DND-41 (cell line): Measurements from ENCODE around the gene LRRC3B.

Source experiments
- ATAC-seq: fragments of 200-7000 bp; cut with Tn5 transposase; 3 replicates; pipeline ENCODE4 v1.9.1; 2021; ENCODE audit warnings: low read depth; ENCODE audit not compliant: insufficient read depth
- DNase-seq: peaks from one replicate; pipeline ENCODE4 v3.0.0-alpha.2; 2020
- H2AFZ ChIP-seq: 2 replicates; pipeline ENCODE4 v1.6.0; 2012; ENCODE audit warnings: low read depth, low read length
- H3K27ac ChIP-seq: 2 replicates; pipeline ENCODE4 v1.5.1; 2012; ENCODE audit warnings: low read length, inconsistent platforms
- H3K27me3 ChIP-seq: fragments of 200-600 bp; sonication (generic); 2 replicates; pipeline ENCODE4 v1.6.0; 2012; ENCODE audit warnings: low read length, mild to moderate bottlenecking, inconsistent platforms; ENCODE audit not compliant: insufficient read depth, poor library complexity
- H3K36me3 ChIP-seq: 2 replicates; pipeline ENCODE4 v1.5.1; 2012; ENCODE audit warnings: low read length, inconsistent platforms; ENCODE audit not compliant: insufficient read depth
- H3K4me1 ChIP-seq: 2 replicates; pipeline ENCODE4 v1.5.1; 2012; ENCODE audit warnings: mild to moderate bottlenecking, low read length; ENCODE audit not compliant: insufficient read depth
- H3K4me2 ChIP-seq: 2 replicates; pipeline ENCODE4 v1.6.0; 2012; ENCODE audit warnings: mild to moderate bottlenecking, moderate library complexity, low read length, inconsistent platforms; ENCODE audit not compliant: insufficient read depth
- H3K4me3 ChIP-seq, 2 experiments: fragments of 200-600 bp in 1 of 2; shearing (Covaris generic) in 1 of 2; 2 replicates each; pipeline ENCODE4 v1.5.1; 2012 to 2016; ENCODE audit warnings: inconsistent platforms in 2 of 2, low read length in 2 of 2, mild to moderate bottlenecking in 2 of 2, low read depth in 1 of 2, moderate library complexity in 1 of 2
- H3K79me2 ChIP-seq: 2 replicates; pipeline ENCODE4 v1.6.0; 2012; ENCODE audit warnings: low read length, inconsistent platforms; ENCODE audit not compliant: insufficient read depth
- H3K9ac ChIP-seq: 2 replicates; pipeline ENCODE4 v1.6.0; 2012; ENCODE audit warnings: low read depth, mild to moderate bottlenecking, inconsistent platforms, low read length, moderate library complexity
- H3K9me3 ChIP-seq: 2 replicates; pipeline ENCODE4 v1.5.1; 2012; ENCODE audit warnings: low read length, moderate library complexity, mild to moderate bottlenecking, inconsistent platforms; ENCODE audit not compliant: insufficient read depth, severe bottlenecking
- H4K20me1 ChIP-seq: 2 replicates; pipeline ENCODE4 v1.6.0; 2012; ENCODE audit warnings: low read length; ENCODE audit not compliant: insufficient read depth
- EZH2 ChIP-seq: IDR thresholded peaks from 3 replicates; pipeline ENCODE4 v1.6.1; 2012; ENCODE audit warnings: borderline replicate concordance, low read depth, mild to moderate bottlenecking, moderate library complexity, low read length, inconsistent platforms; ENCODE audit not compliant: severe bottlenecking
- TF ChIP-seq, protein P1 (sequence below): IDR thresholded peaks from 2 replicates; pipeline ENCODE4 v1.5.1; 2012; ENCODE audit warnings: borderline replicate concordance, low read length, moderate library complexity, mild to moderate bottlenecking; ENCODE audit not compliant: poor library complexity, severe bottlenecking; ENCODE audit errors: extremely low read depth

The LRRC3B gene

DNA sequence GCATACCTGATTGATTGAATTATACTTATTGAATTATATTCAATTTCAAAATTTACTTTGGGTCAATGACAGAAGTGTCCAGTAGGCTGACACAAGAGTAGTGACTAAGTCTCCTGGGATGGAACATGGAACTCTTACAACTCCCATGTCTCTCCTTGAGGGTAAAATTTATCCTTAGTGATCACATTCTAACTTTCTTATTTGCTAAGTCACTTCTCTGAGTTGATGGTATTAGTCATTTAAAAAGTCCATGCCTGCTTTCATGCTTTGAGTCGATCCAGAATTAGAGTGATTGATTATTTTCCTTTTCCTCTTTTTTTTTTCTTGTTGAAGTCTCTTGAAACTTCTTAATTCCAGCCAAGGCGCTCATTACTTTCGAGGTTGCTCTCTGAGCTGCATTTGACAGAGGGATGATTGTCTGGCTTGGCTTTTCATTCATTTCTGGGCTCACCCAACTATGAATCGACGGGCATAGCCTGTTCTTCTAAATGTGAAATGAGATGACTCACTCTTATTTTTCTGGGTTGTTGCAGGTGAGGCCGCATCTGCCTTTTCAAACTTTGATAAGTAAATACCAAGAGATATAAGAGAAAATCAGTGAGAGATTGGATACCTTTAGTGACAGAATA lies 34.9 kb downstream of the LRRC3B start:
- Histone ChIP-seq H3K4me3 (no peak overlapping the region), H3K36me3 (no peaks in the 10 kb centered on the region), H3K9ac (no peak overlapping the region), H3K27ac (no peak overlapping the region), H3K4me2 (no peak overlapping the region), H3K9me3 (no peaks in the 10 kb centered on the region), H2AFZ (no peak overlapping the region), H3K27me3 (no peaks in the 10 kb centered on the region), H4K20me1 (no peaks in the 10 kb centered on the region), H3K79me2 (no peaks in the 10 kb centered on the region), H3K4me1 (no peaks in the 10 kb centered on the region)
- ATAC-seq (no peak), DNase-seq (no peak)
- TF ChIP-seq, protein P1, sequence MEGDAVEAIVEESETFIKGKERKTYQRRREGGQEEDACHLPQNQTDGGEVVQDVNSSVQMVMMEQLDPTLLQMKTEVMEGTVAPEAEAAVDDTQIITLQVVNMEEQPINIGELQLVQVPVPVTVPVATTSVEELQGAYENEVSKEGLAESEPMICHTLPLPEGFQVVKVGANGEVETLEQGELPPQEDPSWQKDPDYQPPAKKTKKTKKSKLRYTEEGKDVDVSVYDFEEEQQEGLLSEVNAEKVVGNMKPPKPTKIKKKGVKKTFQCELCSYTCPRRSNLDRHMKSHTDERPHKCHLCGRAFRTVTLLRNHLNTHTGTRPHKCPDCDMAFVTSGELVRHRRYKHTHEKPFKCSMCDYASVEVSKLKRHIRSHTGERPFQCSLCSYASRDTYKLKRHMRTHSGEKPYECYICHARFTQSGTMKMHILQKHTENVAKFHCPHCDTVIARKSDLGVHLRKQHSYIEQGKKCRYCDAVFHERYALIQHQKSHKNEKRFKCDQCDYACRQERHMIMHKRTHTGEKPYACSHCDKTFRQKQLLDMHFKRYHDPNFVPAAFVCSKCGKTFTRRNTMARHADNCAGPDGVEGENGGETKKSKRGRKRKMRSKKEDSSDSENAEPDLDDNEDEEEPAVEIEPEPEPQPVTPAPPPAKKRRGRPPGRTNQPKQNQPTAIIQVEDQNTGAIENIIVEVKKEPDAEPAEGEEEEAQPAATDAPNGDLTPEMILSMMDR = no peak
- no peak for TF ChIP-seq EZH2

DNA sequence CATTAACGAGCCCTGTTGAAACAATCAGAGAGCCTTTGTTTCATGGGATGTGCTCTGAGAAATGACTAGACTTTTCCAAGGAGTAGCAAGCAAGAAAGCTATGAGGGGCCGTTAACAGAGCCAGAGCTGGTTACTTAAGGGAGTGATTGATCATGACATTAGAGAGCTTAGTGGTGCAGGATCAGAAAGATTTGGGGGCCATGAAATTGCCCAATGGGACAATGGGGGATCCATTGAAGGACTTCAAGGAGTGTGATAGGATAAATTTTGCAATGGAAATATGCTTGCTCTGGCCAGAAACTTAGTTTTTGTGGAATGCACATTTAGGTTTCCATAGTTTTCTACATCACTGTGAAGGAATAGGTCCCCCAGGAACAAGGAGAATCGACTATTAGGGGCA lies 45.6 kb downstream of the LRRC3B start:
- H3K79me2 ChIP-seq = no peaks in the 10 kb centered on the region
- no peaks in the 10 kb centered on the region for H3K36me3 ChIP-seq
- no peak overlapping the region for H2AFZ ChIP-seq
- no peaks in the 10 kb centered on the region for H3K4me1 ChIP-seq
- no peak overlapping the region for H3K4me2 ChIP-seq
- no peak for ATAC-seq
- TF ChIP-seq EZH2 = no peak
- TF ChIP-seq, protein P1 = no peak
- H4K20me1 ChIP-seq = no peaks in the 10 kb centered on the region
- H3K4me3 ChIP-seq = no peak overlapping the region
- no peak for DNase-seq
- no peaks in the 10 kb centered on the region for H3K9me3 ChIP-seq
- no peak overlapping the region for H3K27ac ChIP-seq
- H3K27me3 ChIP-seq = no peaks in the 10 kb centered on the region
- no peak overlapping the region for H3K9ac ChIP-seq

DNA sequence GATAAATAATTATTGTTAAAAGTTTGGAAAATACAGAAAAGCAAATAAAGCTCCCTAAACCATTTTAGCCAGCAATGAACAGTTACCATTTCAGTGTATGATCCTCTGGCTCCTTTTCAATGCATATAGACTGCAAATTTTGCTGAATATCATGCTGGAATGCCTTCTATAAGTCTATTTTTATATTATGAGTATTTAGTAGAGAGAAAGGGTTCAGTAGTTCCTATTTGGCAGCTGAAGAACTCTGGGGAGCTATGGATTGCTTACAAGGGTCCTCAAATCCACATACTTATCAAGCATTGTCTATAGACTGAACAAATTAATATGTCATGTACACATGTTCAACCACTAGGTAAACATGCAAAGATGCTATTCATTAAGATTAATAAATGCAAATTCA lies 46.1 kb downstream of the LRRC3B start:
- H3K4me1 ChIP-seq = no peaks in the 10 kb centered on the region
- TF ChIP-seq, protein P1 = no peak
- TF ChIP-seq EZH2 = no peak
- H3K27ac ChIP-seq = no peak overlapping the region
- H2AFZ ChIP-seq = no peak overlapping the region
- no peaks in the 10 kb centered on the region for H3K36me3 ChIP-seq
- no peaks in the 10 kb centered on the region for H4K20me1 ChIP-seq
- no peak overlapping the region for H3K4me2 ChIP-seq
- H3K4me3 ChIP-seq = no peak overlapping the region
- H3K9me3 ChIP-seq = no peaks in the 10 kb centered on the region
- H3K9ac ChIP-seq = no peak overlapping the region
- no peaks in the 10 kb centered on the region for H3K79me2 ChIP-seq
- ATAC-seq (no peak), DNase-seq (no peak)
- H3K27me3 ChIP-seq = no peaks in the 10 kb centered on the region

DNA sequence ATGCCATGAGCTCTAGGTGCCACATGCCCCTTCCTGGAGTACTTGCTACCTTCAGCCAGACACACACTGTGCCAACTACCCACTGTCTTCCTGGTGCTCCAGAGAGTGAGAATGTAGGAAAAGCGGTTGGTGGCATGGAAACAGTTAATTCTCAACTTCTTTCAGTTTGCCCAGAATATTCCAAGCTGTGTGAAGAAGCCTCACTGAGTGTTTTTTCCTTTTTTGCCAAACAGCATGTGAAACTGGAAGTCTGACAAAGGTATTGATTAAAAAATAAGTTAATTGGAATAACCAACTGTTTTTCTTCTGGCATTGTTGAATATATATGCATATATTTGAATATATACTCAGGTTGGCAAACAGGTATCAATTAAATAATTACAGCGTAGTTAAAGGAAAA lies 52.8 kb downstream of the LRRC3B start:
- Histone ChIP-seq H3K36me3 (no peaks in the 10 kb centered on the region), H3K27me3 (no peaks in the 10 kb centered on the region), H3K79me2 (no peaks in the 10 kb centered on the region), H3K4me1 (no peaks in the 10 kb centered on the region), H3K9me3 (peaks cover 4% of the 10 kb centered on the region), H3K27ac (no peak overlapping the region), H3K4me2 (no peak overlapping the region), H2AFZ (no peak overlapping the region), H4K20me1 (no peaks in the 10 kb centered on the region), H3K9ac (no peak overlapping the region), H3K4me3 (no peak overlapping the region)
- no peak for DNase-seq
- ATAC-seq = no peak
- TF ChIP-seq EZH2 = no peak
- TF ChIP-seq, protein P1 = no peak
